ENCODE data around the gene KIF25. TPM values are rescaled to one million over a fixed set of nuclear protein-coding genes. Genes with fewer than 3 reads are reported as not detected.

KIF25 gene
- total RNA-seq, 2 donors from 2014 or later: not detected

DNA sequence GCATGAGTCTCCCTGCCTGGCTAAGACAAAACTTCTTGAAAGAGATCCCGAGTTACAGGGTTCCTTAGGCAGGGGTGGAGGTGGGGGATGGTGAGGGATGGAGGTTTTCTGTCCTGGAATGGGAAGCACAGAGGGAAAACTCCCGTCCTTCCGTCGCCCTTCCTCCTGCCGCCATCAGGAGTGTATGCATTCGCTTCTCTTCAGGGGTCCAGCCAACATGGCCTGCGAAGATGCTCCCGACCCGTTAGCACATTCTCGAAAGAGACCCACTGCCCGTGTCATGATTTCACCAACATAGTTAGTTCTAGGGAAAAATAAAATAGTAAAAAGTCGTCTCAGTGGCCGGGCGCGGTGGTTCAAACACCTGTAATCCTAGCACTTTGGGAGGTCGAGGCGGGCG lies 37.1 kb downstream of the KIF25 start:
- DNase-seq (ENCODE audit: low spot score): no peak
- no peak overlapping the region for H3K4me3 Mint-ChIP-seq
- ATAC-seq: no peak
- no peaks in the 10 kb centered on the region for H3K9me3 Mint-ChIP-seq
- peaks cover 0 to 21% of the 10 kb centered on the region in 2 donors for H3K4me1 Mint-ChIP-seq (ENCODE audit: low read depth in 2 of 2)
- H3K27ac Mint-ChIP-seq: no peak overlapping the region
- H3K36me3 Mint-ChIP-seq: peaks cover 4% of the 10 kb centered on the region
- H3K27me3 Mint-ChIP-seq: peaks cover 11 to 17% of the 10 kb centered on the region in 2 donors

DNA sequence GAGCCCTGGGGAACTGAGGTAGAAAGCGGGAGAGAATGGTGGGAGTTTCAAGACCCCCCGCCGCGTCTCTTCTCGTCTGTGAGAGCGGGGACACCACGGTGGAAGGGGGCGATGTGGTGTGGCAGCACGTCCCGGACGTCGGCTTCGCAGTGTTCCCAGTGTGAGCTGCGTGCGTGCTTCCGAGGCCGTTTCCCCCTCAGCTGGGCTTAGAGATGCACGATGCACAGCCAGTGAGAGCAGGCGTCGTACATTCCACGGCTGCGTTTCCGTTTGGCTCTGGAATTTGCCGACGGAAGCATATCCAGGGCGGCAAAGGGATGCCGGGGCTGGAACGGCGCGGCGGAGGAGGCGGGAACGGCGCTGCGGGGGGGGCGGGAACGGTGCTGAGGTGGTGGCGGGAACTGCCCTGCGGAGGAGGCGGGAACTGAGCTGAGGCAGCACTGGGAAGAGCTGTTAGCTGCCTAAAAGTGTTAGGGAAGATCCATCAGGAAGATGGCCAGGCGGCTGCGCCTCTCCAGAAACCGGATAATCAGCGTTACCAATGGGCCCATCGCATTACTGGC lies 37.7 kb downstream of the KIF25 start:
- Mint-ChIP-seq H3K27ac (no peak overlapping the region), H3K27me3 (peaks cover 11 to 17% of the 10 kb centered on the region in 2 donors), H3K4me3 (no peak overlapping the region), H3K9me3 (no peaks in the 10 kb centered on the region), H3K36me3 (peaks cover 4% of the 10 kb centered on the region), H3K4me1 (ENCODE audit: low read depth in 2 of 2) (peaks cover 0 to 21% of the 10 kb centered on the region in 2 donors)
- ATAC-seq (no peak), DNase-seq (ENCODE audit: low spot score) (peak; percentile 49)

DNA sequence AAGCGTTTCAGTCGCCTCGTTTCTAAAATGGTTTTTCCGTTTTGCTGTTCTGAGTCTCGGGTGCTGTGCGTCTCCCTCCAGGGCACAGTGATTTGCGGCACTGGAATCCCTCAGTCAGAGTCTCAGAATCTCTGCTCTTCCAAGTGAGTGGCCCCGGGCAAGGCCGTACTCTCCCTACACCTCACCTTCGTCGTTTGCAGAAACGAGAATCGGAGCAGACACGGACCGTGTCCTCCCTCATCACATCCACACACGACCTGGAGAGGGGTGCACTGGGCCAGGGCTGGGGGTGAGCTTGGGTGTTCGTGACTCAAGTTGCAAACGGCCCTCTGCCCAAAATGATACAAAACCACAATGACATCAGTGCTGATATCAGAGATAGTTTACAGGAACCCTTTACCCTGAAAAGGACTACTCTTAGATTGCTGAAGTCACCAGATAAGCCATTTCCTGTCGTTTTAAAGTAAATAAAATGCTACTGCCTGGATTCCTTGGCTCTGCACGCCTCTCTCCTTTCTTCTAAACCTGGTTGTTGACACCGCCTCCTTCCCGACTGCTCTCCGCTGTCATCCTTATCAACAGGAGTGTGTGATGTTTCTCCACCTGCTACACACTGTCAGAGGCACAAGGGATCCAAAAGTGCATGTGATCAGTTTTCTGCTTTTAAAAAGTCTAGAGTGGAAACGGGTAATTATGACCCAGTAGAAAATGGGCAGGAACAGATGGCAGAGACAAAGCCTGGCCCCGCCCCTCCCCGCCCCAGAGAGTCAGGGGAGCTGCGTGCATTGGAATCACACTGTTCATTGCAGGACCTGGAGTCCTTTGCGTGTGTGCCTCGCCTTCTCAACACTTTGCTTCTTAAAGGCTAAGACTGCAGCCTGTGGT lies 38.4 kb downstream of the KIF25 start:
- ATAC-seq: no peak
- Mint-ChIP-seq H3K27ac (no peak overlapping the region), H3K9me3 (no peaks in the 10 kb centered on the region)

DNA sequence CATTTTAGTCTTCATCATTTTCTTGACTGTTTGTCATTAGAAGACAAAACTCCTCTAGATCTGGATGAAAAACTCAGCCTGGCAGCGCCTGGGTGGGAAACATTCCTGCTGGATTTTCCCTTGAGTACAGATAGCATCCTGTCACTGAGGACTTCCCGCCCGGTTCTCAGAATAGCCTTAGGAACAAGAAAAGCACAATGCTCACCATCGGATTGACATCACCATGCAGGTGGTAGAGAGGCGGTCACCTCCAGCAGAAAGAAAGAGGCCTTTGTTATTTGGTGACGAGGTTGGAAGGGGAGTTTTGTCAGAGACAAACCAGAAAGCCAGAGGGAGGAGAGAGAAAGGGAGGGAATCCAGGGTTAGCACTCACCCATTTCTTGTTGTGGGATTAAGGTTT lies 39.8 kb downstream of the KIF25 start:
- H3K27ac Mint-ChIP-seq: no peak overlapping the region
- H3K36me3 Mint-ChIP-seq: peaks cover 4% of the 10 kb centered on the region
- ATAC-seq: no peak

More for the DNA sequence above, 38.4 kb downstream of the KIF25 start:
- Mint-ChIP-seq H3K27me3 (peaks cover 11 to 17% of the 10 kb centered on the region in 2 donors), H3K36me3 (peaks cover 4% of the 10 kb centered on the region), H3K4me1 (ENCODE audit: low read depth in 2 of 2) (peaks cover 0 to 21% of the 10 kb centered on the region in 2 donors), H3K4me3 (peak overlapping the region; percentile 4)
- DNase-seq (ENCODE audit: low spot score): peak; percentile 22

DNA sequence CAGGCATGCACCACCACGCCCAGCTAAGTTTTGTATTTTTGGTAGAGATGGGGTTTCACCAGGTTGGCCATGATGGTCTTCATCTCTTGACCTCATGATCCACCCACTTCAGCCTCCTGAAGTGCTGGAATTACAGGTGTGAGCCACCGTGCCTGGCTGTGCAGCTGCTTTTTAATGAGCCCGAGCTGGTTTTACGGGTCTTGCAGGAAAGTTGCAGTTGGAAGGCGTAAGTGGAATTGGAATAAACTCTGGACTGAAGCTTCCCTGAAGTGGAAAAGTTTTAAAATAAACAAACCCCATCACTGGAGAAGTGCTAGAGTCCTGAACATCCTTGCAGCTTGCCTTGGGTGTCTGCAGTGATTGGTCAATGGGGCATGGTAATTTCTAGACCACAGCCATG lies 40.4 kb downstream of the KIF25 start:
- Mint-ChIP-seq H3K9me3 (no peaks in the 10 kb centered on the region), H3K4me1 (ENCODE audit: low read depth in 2 of 2) (peaks cover 0 to 17% of the 10 kb centered on the region in 2 donors), H3K27me3 (peaks cover 11 to 17% of the 10 kb centered on the region in 2 donors), H3K27ac (no peak overlapping the region), H3K4me3 (no peak overlapping the region), H3K36me3 (peaks cover 4% of the 10 kb centered on the region)
- ATAC-seq: no peak
- peak; percentile 12 for DNase-seq (ENCODE audit: low spot score)

More for the DNA sequence above, 39.8 kb downstream of the KIF25 start:
- peaks cover 11 to 17% of the 10 kb centered on the region in 2 donors for H3K27me3 Mint-ChIP-seq
- DNase-seq (ENCODE audit: low spot score): no peak
- no peaks in the 10 kb centered on the region for H3K9me3 Mint-ChIP-seq
- peaks cover 0 to 17% of the 10 kb centered on the region in 2 donors for H3K4me1 Mint-ChIP-seq (ENCODE audit: low read depth in 2 of 2)
- H3K4me3 Mint-ChIP-seq: no peak overlapping the region

DNA sequence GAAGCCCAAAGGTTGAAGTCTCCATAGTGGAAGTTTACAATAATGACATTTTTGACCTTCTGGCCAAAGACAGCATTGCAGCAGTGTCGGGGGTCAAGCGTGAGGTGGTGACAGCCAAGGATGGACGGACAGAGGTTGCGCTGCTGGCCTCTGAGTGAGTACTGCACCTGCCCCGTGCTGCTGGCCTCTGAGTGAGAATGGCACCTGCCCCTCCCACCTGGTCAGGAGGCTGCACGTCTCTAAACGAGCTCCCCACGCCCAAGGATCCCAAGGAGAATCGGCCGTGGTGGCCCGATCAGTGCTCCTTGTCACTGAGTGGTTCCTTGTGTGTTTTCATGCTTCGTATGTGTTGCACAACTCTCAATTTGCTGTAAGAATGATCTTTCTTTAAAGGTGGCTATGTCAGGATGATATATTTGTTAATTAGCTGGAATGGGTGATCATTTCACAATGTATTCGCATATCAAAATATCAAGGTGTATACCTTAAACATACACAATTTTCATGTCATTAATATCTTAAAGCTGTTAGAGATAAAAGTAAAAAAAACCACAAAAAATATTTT lies 41.2 kb downstream of the KIF25 start:
- Mint-ChIP-seq H3K4me1 (ENCODE audit: low read depth in 2 of 2) (peaks cover 0 to 17% of the 10 kb centered on the region in 2 donors), H3K27me3 (peaks cover 8 to 12% of the 10 kb centered on the region in 2 donors), H3K4me3 (no peak overlapping the region), H3K36me3 (peaks cover 2% of the 10 kb centered on the region), H3K9me3 (no peaks in the 10 kb centered on the region), H3K27ac (no peak overlapping the region)
- ATAC-seq (no peak), DNase-seq (ENCODE audit: low spot score) (peak; percentile 44)

DNA sequence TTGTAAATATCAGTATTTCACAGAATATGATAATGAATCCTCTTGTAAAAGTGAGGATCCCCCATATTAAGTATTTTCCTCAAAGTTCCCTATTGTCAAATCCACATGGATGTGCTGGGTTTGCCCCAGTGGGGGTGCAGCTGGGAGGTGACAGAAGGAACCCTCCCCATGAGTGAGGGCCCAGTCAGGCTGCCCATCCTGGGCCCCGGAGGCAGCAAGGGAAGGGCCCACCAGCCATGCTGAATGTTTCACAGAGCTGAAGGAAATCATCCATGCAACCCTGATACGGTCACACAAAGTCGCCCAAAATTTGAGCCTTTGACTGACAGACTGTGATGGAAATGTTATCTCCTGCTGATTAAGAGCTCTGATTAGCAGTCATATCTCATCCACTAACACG lies 41.8 kb downstream of the KIF25 start:
- Mint-ChIP-seq H3K9me3 (no peaks in the 10 kb centered on the region), H3K4me1 (ENCODE audit: low read depth in 2 of 2) (peaks cover 0 to 17% of the 10 kb centered on the region in 2 donors), H3K27ac (no peak overlapping the region), H3K27me3 (peaks cover 6 to 8% of the 10 kb centered on the region in 2 donors), H3K4me3 (no peak overlapping the region), H3K36me3 (no peaks in the 10 kb centered on the region)
- ATAC-seq: no peak
- DNase-seq (ENCODE audit: low spot score): peak; percentile 22

DNA sequence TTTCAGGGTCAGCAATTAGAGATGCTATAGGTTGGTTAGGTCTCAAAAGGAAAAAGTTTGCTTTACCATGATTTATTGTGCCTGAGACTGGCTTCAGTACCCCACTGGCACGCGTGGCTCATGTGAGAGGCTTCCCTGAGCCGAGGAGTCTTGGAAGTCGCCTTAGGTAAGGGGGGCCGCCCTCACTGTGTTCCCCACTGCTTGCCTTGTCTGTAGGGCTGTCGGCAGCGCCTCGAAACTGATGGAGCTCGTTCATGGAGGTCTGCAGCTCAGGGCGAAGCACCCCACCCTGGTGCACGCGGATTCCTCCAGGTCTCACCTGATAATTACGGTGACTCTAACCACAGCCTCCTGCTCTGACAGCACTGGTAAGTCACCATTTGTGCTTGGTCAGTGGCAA lies 42.4 kb downstream of the KIF25 start:
- H3K36me3 Mint-ChIP-seq: no peaks in the 10 kb centered on the region
- peaks cover 0 to 15% of the 10 kb centered on the region in 2 donors for H3K4me1 Mint-ChIP-seq (ENCODE audit: low read depth in 2 of 2)
- DNase-seq (ENCODE audit: low spot score) (peak; percentile 16), ATAC-seq (no peak)
- H3K9me3 Mint-ChIP-seq: no peaks in the 10 kb centered on the region
- no peak overlapping the region for H3K4me3 Mint-ChIP-seq
- H3K27me3 Mint-ChIP-seq: peaks cover 6 to 8% of the 10 kb centered on the region in 2 donors
- H3K27ac Mint-ChIP-seq: no peak overlapping the region

DNA sequence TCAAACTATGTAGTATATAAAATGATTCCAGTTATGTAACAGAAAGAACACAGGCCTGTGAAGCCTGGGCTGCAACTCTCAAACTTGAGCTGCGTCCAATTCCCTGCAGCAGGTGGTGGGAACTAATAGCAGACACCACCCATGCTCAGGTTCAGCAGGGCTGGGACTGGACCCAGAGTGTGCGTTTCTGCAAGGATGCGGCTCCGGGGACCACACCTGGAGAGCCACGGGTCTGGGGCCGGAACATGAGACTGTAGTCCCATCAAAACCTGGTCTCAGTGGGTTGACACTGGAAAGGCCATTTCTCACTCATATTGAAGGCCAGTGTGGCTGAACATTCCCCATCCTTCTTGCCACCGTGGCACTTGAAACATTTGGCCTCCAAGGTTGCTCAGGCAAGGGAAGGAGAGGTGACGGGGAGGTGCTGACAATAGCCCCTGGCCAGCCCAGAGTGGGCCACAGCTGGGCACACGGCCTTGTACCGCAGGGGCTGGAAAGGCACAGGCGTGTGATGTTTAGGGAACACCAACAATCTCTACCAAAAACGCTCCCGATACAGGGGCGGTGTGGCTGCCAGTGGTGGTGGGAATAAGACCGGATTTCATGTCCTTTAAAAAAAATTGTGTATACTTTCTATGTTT lies 43.5 kb downstream of the KIF25 start:
- H3K9me3 Mint-ChIP-seq: no peaks in the 10 kb centered on the region
- H3K27ac Mint-ChIP-seq: no peak overlapping the region
- H3K27me3 Mint-ChIP-seq: peaks cover 5% of the 10 kb centered on the region in 2 donors
- H3K36me3 Mint-ChIP-seq: no peaks in the 10 kb centered on the region
- DNase-seq (ENCODE audit: low spot score) (peak; percentile 28), ATAC-seq (no peak)
- no peak overlapping the region for H3K4me3 Mint-ChIP-seq
- peaks cover 0 to 5% of the 10 kb centered on the region in 2 donors for H3K4me1 Mint-ChIP-seq (ENCODE audit: low read depth in 2 of 2)

GRCh38 chr6:168041928-168042327 lies 44.5 kb downstream of the KIF25 start:
- ATAC-seq (no peak), DNase-seq (ENCODE audit: low spot score) (peak; percentile 44)
- Mint-ChIP-seq H3K9me3 (no peaks in the 10 kb centered on the region), H3K4me3 (no peak overlapping the region), H3K4me1 (ENCODE audit: low read depth in 2 of 2) (no peaks in the 10 kb centered on the region), H3K27ac (no peak overlapping the region), H3K27me3 (peaks cover 0 to 4% of the 10 kb centered on the region in 2 donors), H3K36me3 (no peaks in the 10 kb centered on the region)

DNA sequence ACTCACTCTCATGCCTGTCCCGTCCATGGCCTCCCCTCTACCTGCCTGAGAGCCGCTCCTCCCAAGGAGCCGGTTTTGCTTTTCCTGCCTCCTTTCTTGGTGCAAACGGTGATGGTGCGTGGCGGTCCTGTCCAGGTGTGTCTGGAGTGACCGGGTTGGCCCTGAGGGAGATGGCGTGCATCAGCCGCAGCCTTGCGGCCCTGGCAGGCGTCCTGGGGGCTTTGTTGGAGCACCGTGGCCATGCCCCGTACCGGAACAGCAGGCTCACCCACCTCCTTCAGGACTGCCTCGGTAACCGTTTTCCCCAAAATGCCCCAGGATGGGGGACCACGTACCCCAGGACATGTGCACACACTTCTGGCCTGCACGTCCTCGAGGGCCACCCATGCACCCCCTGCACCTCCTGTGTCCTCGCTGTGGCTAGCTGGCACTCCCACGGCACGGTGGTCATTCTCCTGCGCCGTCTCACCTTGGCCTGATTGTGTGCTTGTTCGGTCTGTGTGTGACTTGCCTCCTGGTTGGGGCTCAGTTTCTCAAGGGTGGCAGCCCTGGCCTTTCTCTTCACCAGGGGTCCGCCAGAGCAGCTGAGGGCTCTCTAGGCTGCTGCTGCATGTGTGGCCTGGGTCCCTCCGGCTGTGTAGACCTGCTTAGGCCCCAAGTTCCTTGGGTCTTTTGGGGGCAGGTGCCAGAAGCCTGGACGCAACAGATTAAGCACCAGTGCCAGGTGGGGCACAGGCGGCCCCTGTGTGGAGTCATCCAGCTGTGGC lies 45.1 kb downstream of the KIF25 start:
- peak; percentile 48 for DNase-seq (ENCODE audit: low spot score)
- ATAC-seq: no peak
- Mint-ChIP-seq H3K27ac (no peak overlapping the region), H3K36me3 (no peaks in the 10 kb centered on the region), H3K9me3 (no peaks in the 10 kb centered on the region), H3K27me3 (no peaks in the 10 kb centered on the region), H3K4me1 (ENCODE audit: low read depth in 2 of 2) (no peaks in the 10 kb centered on the region), H3K4me3 (no peak overlapping the region)

DNA sequence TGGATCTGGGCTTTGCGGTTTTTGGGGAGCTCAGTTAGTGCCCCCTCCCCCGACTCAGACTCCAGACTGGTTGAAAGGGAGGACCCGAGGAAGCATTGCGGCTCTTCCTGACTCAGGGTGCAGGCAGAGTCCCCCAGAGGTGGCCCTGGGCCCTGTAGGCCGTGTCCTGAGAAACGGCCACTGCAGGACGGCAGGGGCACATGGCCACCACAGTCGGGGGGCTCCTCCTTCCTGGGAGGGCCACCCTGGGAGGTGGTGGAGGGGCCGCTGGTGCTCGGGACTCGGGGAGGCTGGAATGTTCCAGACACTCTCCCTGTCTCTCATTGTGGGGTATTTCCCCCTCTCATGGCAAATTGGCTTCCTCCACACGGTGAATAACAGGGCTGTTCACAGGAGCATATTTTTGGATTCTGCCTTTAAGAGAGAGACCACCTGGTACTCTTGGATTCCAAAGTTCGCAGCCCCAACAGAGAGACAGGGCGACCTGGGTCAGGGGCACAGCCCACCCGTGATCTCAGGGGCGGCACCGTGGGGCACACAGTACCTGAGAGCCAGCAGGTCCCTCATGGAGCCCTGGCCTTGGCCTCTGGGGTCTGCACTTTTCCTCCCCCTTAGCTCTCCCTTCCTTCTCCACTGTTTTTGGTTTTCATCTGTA lies 45.8 kb downstream of the KIF25 start:
- H3K27me3 Mint-ChIP-seq: no peaks in the 10 kb centered on the region
- no peaks in the 10 kb centered on the region for H3K4me1 Mint-ChIP-seq (ENCODE audit: low read depth in 2 of 2)
- H3K4me3 Mint-ChIP-seq: no peak overlapping the region
- H3K27ac Mint-ChIP-seq: no peak overlapping the region
- no peak for ATAC-seq
- no peaks in the 10 kb centered on the region for H3K9me3 Mint-ChIP-seq
- H3K36me3 Mint-ChIP-seq: no peaks in the 10 kb centered on the region
- DNase-seq (ENCODE audit: low spot score): no peak
